ENCODE data around the gene C9orf85.

DNA sequence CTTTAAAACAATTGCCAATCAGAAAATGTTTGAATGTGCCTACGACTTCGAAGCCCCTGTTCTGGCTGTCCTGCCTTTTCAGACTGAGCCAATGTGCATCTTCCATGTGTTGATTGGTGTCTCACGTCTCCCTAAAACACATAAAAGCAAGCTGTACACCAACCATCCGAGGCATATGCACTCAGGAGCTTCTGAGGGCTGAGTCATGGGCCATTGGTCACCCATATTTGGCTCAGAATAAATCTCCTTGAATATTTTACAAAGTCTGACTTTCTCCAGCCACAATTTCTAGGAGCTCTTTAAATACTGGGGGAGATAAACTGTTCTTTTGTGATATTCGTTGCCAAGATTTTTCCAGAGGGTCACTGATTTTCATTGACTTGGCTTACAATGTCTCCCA lies 95.1 kb downstream of the C9orf85 start:
- TF ChIP-seq POLR2A (IDR thresholded peaks at IDR 0.05) (no peak), POLR2AphosphoS5 (IDR thresholded peaks at IDR 0.05) (no peak), EP300 (IDR thresholded peaks at IDR 0.05) (no peak)
- TF ChIP-seq, protein P1, sequence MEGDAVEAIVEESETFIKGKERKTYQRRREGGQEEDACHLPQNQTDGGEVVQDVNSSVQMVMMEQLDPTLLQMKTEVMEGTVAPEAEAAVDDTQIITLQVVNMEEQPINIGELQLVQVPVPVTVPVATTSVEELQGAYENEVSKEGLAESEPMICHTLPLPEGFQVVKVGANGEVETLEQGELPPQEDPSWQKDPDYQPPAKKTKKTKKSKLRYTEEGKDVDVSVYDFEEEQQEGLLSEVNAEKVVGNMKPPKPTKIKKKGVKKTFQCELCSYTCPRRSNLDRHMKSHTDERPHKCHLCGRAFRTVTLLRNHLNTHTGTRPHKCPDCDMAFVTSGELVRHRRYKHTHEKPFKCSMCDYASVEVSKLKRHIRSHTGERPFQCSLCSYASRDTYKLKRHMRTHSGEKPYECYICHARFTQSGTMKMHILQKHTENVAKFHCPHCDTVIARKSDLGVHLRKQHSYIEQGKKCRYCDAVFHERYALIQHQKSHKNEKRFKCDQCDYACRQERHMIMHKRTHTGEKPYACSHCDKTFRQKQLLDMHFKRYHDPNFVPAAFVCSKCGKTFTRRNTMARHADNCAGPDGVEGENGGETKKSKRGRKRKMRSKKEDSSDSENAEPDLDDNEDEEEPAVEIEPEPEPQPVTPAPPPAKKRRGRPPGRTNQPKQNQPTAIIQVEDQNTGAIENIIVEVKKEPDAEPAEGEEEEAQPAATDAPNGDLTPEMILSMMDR (IDR thresholded peaks at IDR 0.05) = no peak

Measured in stomach (tissue), 4 donors.